Activated T-cell treated with anti-CD3 and anti-CD28 coated beads, Interleukin-2, amount 50 U/mL, for 24 hours (primary cell): ENCODE measurements around the gene TMEM187.
A peak's percentile ranks its signal among the peaks of the same experiment; 100 is the strongest.

Source experiments
- DNase-seq: peaks from one replicate; pipeline ENCODE4 v3.0.0-alpha.2; 2020
- H3K27ac Mint-ChIP-seq: 2 replicates; pipeline ENCODE4 v1.8.0; 2020; ENCODE audit warnings: mild to moderate bottlenecking, mixed read lengths
- H3K27me3 Mint-ChIP-seq: 2 replicates; pipeline ENCODE4 v1.8.0; 2020; ENCODE audit warnings: mixed read lengths
- H3K36me3 Mint-ChIP-seq: 2 replicates; pipeline ENCODE4 v1.8.0; 2020; ENCODE audit warnings: low read depth, mixed read lengths
- H3K4me1 Mint-ChIP-seq: 2 replicates; pipeline ENCODE4 v1.8.0; 2020; ENCODE audit warnings: low read depth, mixed read lengths
- H3K4me3 Mint-ChIP-seq: 2 replicates; pipeline ENCODE4 v1.8.0; 2020; ENCODE audit warnings: mild to moderate bottlenecking, moderate library complexity, mixed read lengths
- H3K9me3 Mint-ChIP-seq: 2 replicates; pipeline ENCODE4 v1.8.0; 2020; ENCODE audit warnings: mixed read lengths

Gene TMEM187

DNA sequence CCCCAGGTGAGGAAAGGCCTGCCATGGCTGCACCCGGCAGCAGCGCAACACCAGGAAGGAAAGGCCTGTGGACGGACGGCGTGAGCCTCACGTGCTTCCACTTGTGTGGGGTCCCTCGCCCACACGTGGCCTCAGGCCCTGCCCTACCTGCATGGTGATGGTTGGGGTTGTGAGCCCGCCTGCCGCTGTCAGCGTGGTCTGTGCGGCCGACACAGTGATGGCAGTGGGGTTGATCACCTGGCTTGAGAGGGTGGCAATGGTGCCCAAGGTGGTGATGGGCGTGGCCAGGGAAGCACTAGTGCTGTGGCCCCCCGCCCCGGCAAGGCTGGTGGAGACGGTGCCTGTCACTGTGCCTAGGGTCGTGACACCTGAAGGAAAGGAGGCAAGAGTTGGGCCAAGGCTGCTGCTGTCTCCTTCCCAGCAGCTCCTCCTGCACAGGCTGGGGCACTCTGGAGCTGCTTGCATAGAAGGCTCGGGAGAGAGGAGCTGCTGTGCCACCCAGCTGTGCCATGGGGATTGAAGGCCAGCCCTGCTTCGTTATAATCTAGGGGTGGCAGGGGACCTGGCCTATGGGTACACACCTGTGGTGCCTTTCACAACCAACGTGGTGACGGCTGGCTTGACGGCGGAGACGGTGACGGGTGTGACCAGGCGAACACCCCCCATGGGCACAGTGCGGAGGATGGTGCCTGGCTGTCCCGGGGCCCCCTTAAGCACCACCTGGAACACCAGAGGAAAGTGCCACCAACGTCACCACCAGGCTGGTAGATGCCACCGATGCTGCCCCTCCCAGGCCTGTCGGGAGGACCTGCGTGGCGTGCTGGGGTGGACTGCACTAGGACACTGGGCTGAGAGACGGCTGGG, 16.3 kb upstream of the TMEM187 start:
- H3K27me3 Mint-ChIP-seq: no peaks in the 10 kb centered on the region
- peaks cover 15% of the 10 kb centered on the region for H3K4me1 Mint-ChIP-seq
- no peak overlapping the region for H3K4me3 Mint-ChIP-seq
- DNase-seq: no peak
- H3K36me3 Mint-ChIP-seq: peaks cover 98% of the 10 kb centered on the region
- no peaks in the 10 kb centered on the region for H3K9me3 Mint-ChIP-seq
- H3K27ac Mint-ChIP-seq: peak overlapping the region; percentile 9

DNA sequence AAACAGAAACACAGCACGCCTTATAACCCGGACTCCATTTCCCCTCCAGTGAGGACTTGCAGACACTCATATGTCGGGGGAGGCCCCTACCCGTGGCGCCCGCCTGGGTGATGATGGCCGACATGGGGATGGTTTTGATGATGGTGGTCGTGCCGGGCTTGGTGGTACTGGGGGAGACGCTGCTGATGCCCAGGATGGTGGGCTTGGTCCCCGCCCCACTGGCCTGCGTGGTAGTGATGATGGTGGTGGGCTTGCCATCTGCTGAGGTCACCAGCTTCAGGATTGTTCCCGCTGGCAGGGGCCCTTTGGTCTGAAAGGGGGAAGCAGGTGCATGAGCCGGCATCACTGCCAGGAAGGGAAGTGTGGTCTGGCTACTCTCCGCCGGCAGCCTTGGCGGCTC, 15.3 kb upstream of the TMEM187 start:
- peak overlapping the region; percentile 57 for H3K27ac Mint-ChIP-seq

DNA sequence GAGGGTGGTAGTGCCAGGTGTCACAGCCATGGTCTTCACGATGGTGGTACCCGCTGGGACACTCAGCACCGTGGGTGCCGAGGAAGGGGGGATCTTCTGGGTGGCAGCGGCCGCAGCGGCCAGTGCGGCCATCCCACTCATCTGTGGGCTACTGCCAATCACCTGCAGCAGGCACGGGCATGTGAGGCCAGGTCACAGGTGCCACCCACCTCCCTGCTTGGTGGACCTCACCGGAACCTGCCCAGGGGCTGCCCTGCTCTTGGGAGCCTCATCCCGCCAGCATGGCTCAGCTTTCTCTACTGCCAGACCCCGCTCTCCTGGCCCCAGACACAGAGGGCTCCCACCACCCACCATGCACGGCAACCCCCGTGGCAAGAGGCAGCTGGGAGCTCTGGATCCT, 13.9 kb upstream of the TMEM187 start:
- no peak overlapping the region for H3K27ac Mint-ChIP-seq
- no peak overlapping the region for H3K4me3 Mint-ChIP-seq
- peaks cover 98% of the 10 kb centered on the region for H3K36me3 Mint-ChIP-seq
- no peaks in the 10 kb centered on the region for H3K9me3 Mint-ChIP-seq
- no peaks in the 10 kb centered on the region for H3K27me3 Mint-ChIP-seq
- DNase-seq: no peak
- peaks cover 7% of the 10 kb centered on the region for H3K4me1 Mint-ChIP-seq

More for the DNA sequence above, 15.3 kb upstream of the TMEM187 start:
- no peak for DNase-seq
- Mint-ChIP-seq H3K4me1 (peaks cover 13% of the 10 kb centered on the region), H3K9me3 (no peaks in the 10 kb centered on the region), H3K4me3 (no peak overlapping the region), H3K27me3 (no peaks in the 10 kb centered on the region), H3K36me3 (peaks cover 98% of the 10 kb centered on the region)

DNA sequence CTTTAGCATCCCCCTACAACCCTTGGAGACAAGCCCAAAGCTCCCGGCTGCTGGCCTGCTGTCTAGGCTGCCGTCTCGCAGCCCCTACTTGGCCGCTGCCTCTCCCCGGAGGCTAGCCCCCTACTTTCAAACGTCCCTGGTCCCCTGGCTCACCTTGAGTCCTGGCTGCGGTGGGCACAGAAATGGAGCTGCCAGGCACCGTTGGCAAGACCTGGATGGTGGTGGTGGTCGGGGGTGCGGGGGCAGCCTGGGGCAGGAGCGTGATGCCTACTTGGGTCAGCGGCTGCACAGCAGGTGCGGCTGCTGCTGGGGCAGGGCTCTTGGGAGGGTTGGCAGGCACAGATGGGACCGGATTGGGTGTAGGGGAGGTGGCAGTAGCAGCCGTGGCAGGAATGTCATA, 12.9 kb upstream of the TMEM187 start:
- Mint-ChIP-seq H3K27me3 (no peaks in the 10 kb centered on the region), H3K36me3 (peaks cover 100% of the 10 kb centered on the region), H3K27ac (no peak overlapping the region), H3K4me1 (peaks cover 3% of the 10 kb centered on the region), H3K9me3 (no peaks in the 10 kb centered on the region), H3K4me3 (no peak overlapping the region)
- DNase-seq: no peak

DNA sequence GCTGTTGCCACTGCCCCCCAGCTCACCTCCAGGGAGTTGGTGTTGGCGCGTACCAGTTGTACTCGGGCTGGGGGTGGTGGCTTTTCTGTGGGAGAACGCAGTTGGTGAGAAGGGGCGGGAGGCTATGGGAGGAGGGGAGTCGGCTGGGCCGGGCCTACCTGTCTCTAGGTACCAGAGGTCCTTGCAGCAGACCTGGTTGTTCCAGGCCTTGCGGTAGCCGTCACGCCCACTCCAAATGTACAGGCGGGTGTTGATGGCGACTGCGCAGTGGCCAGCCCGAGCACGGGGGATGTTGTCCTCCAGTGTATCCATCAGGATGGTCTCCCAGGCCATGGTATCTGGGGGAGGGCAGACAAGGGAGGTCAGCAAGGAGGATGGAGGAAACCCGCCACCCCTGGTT, 12.5 kb upstream of the TMEM187 start:
- no peak overlapping the region for H3K4me3 Mint-ChIP-seq
- DNase-seq: no peak
- H3K9me3 Mint-ChIP-seq: no peaks in the 10 kb centered on the region
- H3K27me3 Mint-ChIP-seq: no peaks in the 10 kb centered on the region
- no peak overlapping the region for H3K27ac Mint-ChIP-seq
- peaks cover 6% of the 10 kb centered on the region for H3K4me1 Mint-ChIP-seq
- peaks cover 100% of the 10 kb centered on the region for H3K36me3 Mint-ChIP-seq

DNA sequence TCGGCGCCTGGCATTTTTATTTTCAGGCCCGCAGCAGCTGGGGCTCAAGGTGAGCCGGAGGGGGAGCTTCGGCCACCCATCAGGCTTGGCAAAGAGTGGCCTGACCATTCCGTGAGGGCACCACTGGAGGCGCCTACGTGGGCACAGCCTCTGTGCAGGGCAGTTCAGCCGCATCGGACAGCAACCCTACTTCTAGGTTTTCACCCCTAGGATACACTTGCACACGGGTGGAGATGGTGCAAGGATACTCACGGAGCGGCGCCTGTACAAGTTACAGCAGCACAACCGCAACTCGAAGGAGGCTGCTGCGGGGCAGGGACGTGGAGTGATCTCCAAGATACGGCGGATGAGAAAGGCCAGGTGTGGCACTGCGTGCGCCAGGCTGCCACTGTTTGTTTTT, 11.8 kb upstream of the TMEM187 start:
- Mint-ChIP-seq H3K9me3 (no peaks in the 10 kb centered on the region), H3K27me3 (no peaks in the 10 kb centered on the region), H3K4me1 (peaks cover 13% of the 10 kb centered on the region), H3K27ac (peak overlapping the region; percentile 18), H3K4me3 (no peak overlapping the region), H3K36me3 (peaks cover 99% of the 10 kb centered on the region)
- no peak for DNase-seq

DNA sequence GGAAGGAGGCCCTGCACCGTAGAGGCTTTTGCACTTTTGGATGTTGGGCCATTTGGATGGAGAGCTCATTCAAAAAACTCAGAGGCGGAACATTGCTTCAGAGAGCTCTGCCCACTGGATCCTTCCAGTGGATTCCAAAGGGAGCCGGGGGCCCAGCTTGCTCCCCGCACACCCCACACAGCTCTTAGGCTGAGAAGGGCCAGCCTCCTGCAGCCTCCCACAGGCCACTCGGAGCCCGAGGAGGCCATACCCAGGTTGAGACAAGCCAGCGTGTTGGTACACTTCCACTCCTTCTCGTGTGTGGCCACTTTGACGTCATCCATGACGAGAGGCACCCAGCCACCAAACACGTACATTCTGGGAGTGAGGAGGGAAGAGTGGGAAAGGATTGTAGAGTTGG, 11.3 kb upstream of the TMEM187 start:
- Mint-ChIP-seq H3K9me3 (no peaks in the 10 kb centered on the region), H3K4me3 (no peak overlapping the region), H3K36me3 (peaks cover 99% of the 10 kb centered on the region), H3K4me1 (peaks cover 17% of the 10 kb centered on the region), H3K27ac (peak overlapping the region; percentile 18), H3K27me3 (no peaks in the 10 kb centered on the region)
- DNase-seq: no peak

DNA sequence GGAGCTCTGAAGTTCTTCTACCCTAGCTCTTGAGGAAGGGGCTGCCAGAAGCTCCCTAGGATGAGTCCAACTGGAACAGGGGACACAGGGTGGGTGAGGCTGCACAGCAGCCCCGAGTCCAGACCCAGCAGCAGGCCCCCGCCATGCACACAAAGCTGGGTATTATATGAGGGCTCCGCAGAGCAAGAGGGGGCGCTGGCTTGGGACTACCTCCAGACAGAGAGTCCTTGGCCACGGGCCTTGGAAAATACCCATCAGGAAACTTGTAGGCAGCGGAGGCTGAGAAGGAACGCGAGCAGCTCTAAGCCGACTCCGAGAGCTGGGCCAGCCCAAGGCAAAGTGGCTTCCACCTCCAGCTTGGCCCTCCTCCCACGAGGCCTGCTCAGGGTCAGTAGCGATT, 9.0 kb upstream of the TMEM187 start:
- Mint-ChIP-seq H3K27ac (no peak overlapping the region), H3K36me3 (peaks cover 99% of the 10 kb centered on the region), H3K4me3 (no peak overlapping the region), H3K9me3 (no peaks in the 10 kb centered on the region), H3K4me1 (peaks cover 39% of the 10 kb centered on the region), H3K27me3 (no peaks in the 10 kb centered on the region)
- DNase-seq: no peak

DNA sequence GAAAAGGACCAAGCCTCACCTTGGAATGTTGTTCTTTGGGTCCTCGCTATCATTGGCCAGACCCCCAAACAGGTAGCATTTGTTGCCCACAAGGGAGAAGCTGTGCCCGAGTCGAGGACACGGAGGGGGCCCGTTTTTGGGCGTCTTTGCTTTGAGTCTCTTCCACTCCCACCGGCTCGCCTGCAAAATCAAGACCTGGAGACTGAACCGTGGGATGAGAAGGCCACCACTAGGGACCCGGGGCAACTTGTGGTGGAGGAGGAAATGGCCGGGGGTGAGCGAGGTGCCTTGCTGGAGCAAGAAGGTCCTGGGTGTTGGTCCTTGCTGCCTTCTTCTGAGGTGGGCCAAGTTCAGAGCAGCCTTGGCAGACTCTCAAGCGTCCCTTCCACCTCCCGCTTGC, 8.4 kb upstream of the TMEM187 start:
- no peak for DNase-seq
- Mint-ChIP-seq H3K9me3 (no peaks in the 10 kb centered on the region), H3K36me3 (peaks cover 99% of the 10 kb centered on the region), H3K4me3 (no peak overlapping the region), H3K4me1 (peaks cover 39% of the 10 kb centered on the region), H3K27ac (peak overlapping the region; percentile 97), H3K27me3 (no peaks in the 10 kb centered on the region)

DNA sequence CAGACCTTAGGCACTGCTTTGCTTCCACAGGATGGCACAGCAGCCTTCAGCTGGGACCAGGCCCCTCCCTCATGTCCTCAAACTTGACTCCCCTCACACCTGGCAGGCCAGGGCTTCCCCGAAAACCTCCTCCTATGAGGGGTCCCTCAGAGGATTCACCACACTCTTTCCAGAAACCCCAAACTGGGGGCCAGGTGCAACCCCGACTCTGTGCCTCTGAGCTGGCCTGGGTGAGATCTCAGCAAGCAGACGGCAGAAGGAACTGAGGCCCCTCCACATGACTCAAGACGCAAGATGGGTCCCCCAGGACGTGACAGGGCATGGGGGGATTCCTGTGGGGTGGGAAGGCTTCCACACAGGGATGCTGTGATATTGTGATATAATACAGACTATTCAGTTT, 7.1 kb upstream of the TMEM187 start:
- no peak for DNase-seq
- Mint-ChIP-seq H3K4me3 (peak overlapping the region; percentile 45), H3K27me3 (no peaks in the 10 kb centered on the region)

DNA sequence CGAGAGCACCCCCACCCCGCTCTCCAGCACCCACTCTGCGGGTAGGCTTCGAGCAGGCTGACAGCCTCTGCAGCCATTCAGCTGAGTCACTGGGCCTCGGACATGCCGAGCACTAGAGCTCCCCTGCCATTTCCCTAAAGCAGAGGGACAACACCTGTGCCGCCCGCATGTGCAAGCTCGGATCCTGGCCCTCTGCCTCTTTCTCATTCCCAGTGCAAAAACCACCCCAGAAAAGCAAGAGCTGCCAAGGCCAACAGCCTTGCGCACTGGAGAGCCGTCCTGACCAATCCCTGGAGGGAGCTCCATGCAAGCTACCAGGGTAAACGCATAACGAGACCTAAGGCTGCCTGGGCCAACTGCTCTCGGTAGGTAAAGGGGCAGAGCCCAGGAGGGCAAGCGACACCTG, 6.3 kb upstream of the TMEM187 start:
- H3K27ac Mint-ChIP-seq: peak overlapping the region; percentile 97
- H3K4me1 Mint-ChIP-seq: peaks cover 39% of the 10 kb centered on the region
- peak overlapping the region; percentile 100 for H3K4me3 Mint-ChIP-seq
- peaks cover 93% of the 10 kb centered on the region for H3K36me3 Mint-ChIP-seq
- DNase-seq: no peak
- no peaks in the 10 kb centered on the region for H3K27me3 Mint-ChIP-seq
- H3K9me3 Mint-ChIP-seq: no peaks in the 10 kb centered on the region

More for the DNA sequence above, 7.1 kb upstream of the TMEM187 start:
- H3K4me1 Mint-ChIP-seq: peaks cover 39% of the 10 kb centered on the region
- H3K9me3 Mint-ChIP-seq: no peaks in the 10 kb centered on the region
- H3K36me3 Mint-ChIP-seq: peaks cover 94% of the 10 kb centered on the region
- H3K27ac Mint-ChIP-seq: peak overlapping the region; percentile 97

DNA sequence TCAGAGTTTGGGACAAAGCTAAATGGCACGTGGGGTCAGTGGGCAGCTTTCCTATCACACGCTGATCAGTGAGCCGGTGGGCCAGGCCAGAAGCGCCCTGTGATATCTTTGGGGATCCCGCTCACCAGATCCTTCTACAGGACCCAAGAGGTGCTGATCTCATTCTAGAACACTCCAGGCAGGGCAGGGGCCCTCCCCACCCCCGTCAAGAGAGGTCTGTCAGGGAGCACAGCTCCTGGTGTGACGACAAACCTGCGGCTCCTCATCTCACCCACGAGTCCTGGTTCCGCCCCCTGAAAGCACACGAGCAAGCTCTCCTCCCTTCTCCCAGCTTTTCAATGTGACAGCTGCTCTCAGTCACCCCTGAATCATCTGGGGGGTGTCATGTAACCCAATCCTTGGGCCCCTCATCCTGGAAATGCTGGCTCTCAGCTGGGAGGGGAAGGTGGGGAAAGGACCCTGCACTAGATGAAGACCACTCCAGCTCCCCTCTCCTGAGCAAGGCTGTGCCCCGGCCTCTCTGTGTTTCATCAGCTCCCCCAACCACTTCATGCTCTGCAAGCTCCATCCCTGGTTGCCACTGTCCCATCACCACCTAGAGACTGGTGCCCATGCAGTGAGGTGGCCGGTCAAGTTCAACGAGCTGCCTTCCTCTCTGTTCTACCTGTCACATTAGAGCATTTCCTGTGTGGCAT, 5.6 kb upstream of the TMEM187 start:
- H3K9me3 Mint-ChIP-seq: no peaks in the 10 kb centered on the region
- H3K4me3 Mint-ChIP-seq: peak overlapping the region; percentile 100
- peaks cover 39% of the 10 kb centered on the region for H3K4me1 Mint-ChIP-seq
- H3K27ac Mint-ChIP-seq: peak overlapping the region; percentile 97
- H3K27me3 Mint-ChIP-seq: no peaks in the 10 kb centered on the region
- peaks cover 90% of the 10 kb centered on the region for H3K36me3 Mint-ChIP-seq
- DNase-seq: peak; percentile 56

DNA sequence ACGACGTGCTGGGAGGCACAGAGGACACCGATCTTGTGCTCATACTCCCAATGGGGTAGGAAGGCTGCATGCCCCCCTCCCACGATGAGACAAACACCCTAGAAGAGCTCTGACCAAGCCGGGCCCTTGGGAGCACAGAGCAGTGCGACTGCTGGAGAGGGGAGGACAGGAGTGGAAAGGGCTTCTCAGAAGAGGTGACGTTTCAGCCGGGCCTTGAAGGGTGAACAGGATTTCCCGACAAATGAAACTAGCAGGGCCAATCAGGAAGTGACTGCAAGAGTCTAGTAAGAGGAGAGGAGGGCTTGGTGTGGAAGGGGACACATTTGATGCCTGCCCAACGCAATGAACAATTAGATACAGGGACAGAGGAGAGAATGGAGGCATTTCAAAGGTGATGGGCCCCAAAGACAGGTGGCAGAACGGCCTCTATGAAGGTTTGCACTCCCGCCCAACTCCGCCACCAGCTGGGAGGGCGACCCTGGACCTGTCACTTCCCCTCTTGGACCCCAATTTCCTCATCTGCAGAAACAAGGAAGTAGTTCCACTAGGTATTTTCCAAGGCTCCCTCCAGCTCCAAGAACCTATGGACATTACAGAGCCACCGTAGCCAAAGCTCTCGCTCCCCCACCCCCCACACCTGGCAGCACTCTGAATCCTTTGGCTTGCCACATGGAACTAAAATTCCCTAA, 4.9 kb upstream of the TMEM187 start:
- no peaks in the 10 kb centered on the region for H3K9me3 Mint-ChIP-seq
- no peak for DNase-seq
- H3K4me1 Mint-ChIP-seq: peaks cover 39% of the 10 kb centered on the region
- H3K36me3 Mint-ChIP-seq: peaks cover 83% of the 10 kb centered on the region
- H3K27ac Mint-ChIP-seq: peak overlapping the region; percentile 97
- no peaks in the 10 kb centered on the region for H3K27me3 Mint-ChIP-seq
- H3K4me3 Mint-ChIP-seq: peak overlapping the region; percentile 100

DNA sequence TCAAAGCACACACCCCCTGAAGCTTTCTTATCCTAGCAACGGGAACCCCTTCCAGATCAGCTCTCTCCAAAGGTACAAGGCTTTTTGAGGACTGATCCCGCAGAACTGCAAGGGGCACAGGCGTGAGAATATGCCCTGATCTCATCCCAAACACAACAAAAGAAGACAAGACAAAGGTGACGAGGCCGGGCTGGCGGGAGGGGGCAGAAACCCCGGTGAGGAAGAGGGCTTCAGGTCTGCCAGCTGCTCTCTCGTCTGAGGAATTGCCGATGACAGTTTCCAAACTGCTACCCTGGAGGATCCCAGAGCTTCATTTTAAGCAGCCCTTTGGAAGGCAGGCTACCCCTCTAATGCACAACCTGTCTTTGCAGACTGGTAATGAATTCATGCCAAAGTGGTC, 4.3 kb upstream of the TMEM187 start:
- DNase-seq: no peak
- Mint-ChIP-seq H3K27ac (peak overlapping the region; percentile 97), H3K9me3 (no peaks in the 10 kb centered on the region)

DNA sequence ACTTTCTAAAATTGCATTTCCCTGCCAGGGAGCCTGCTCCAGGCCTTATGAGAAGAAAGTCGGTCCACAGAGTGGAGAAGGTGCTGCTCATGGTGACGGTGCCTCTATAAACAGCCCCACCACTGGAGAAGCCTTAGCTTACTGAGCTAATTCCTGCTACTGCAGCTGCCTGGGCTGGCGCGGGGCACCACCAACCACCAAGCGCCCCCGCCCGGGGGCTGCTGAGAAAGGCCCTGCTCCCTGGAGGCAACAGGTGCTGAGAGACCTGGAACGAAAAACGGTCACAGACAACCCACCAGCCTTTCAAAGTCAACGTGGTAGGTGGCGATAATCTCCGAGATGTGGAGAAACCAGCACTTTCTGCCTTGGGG, 3.8 kb upstream of the TMEM187 start:
- Mint-ChIP-seq H3K27ac (peak overlapping the region; percentile 97), H3K27me3 (no peaks in the 10 kb centered on the region), H3K9me3 (no peaks in the 10 kb centered on the region), H3K4me1 (peaks cover 47% of the 10 kb centered on the region), H3K36me3 (peaks cover 77% of the 10 kb centered on the region), H3K4me3 (peak overlapping the region; percentile 100)
- DNase-seq: peak; percentile 60

More for the DNA sequence above, 4.3 kb upstream of the TMEM187 start:
- peaks cover 81% of the 10 kb centered on the region for H3K36me3 Mint-ChIP-seq
- H3K4me1 Mint-ChIP-seq: peaks cover 42% of the 10 kb centered on the region
- H3K27me3 Mint-ChIP-seq: no peaks in the 10 kb centered on the region
- H3K4me3 Mint-ChIP-seq: peak overlapping the region; percentile 100
